Measurements from ENCODE around the gene METTL1.

DNA sequence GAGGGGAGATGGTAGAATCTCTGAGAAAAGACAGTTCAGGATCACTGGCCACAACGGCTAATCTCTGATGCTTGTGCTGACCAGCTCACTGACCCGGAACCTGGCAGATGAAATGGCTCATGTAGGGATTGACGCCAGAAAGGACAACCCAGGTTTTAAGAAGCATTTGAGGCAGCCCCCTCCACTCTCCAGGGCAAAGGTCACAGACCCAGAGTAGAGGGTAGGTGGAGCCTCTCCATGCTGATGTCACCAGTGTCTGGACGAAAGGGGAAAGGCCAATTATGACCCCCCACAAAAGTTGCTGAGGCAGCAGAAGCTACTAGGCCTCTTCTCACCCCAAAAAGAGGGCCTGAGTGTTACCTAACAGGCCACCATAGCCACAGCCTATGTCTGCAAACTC, 1.2 kb downstream of the METTL1 start:
- TF ChIP-seq, protein P1, sequence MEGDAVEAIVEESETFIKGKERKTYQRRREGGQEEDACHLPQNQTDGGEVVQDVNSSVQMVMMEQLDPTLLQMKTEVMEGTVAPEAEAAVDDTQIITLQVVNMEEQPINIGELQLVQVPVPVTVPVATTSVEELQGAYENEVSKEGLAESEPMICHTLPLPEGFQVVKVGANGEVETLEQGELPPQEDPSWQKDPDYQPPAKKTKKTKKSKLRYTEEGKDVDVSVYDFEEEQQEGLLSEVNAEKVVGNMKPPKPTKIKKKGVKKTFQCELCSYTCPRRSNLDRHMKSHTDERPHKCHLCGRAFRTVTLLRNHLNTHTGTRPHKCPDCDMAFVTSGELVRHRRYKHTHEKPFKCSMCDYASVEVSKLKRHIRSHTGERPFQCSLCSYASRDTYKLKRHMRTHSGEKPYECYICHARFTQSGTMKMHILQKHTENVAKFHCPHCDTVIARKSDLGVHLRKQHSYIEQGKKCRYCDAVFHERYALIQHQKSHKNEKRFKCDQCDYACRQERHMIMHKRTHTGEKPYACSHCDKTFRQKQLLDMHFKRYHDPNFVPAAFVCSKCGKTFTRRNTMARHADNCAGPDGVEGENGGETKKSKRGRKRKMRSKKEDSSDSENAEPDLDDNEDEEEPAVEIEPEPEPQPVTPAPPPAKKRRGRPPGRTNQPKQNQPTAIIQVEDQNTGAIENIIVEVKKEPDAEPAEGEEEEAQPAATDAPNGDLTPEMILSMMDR (IDR thresholded peaks at IDR 0.05), result no peak
- TF ChIP-seq POLR2A (IDR thresholded peaks at IDR 0.05) (no peak), EP300 (IDR thresholded peaks at IDR 0.05) (no peak)

Data from sigmoid colon (tissue), 4 donors.